IMR-90 (cell line): ENCODE results near the gene OR1F1.

Experiments used
- BHLHE40 ChIP-seq: fragments of 150-350 bp; IDR thresholded peaks from 2 replicates; pipeline ENCODE4 v1.6.1; 2016; ENCODE audit warnings: mild to moderate bottlenecking, low read depth, low read length
- CEBPB ChIP-seq: IDR thresholded peaks from 2 replicates; pipeline ENCODE4 v1.6.1; 2012; ENCODE audit warnings: low read depth, low read length, improper control_type of control experiment
- CHD1 ChIP-seq: IDR thresholded peaks from 2 replicates; pipeline ENCODE4 v1.6.1; 2012; ENCODE audit warnings: low read depth, low read length, improper control_type of control experiment
- FOS ChIP-seq: fragments of 150-350 bp; IDR thresholded peaks from 2 replicates; pipeline ENCODE4 v1.6.1; 2016; ENCODE audit warnings: low read depth, low read length
- MAZ ChIP-seq: IDR thresholded peaks from 2 replicates; pipeline ENCODE4 v1.6.1; 2012; ENCODE audit warnings: low read depth, mild to moderate bottlenecking, low read length, improper control_type of control experiment, moderate library complexity, borderline replicate concordance
- POLR2A ChIP-seq: IDR thresholded peaks from 2 replicates; pipeline ENCODE4 v1.6.1; 2012; ENCODE audit warnings: mild to moderate bottlenecking, low read depth, low read length
- RAD21 ChIP-seq: IDR thresholded peaks from 2 replicates; pipeline ENCODE4 v1.6.1; 2012; ENCODE audit warnings: low read length, improper control_type of control experiment
- RCOR1 ChIP-seq: IDR thresholded peaks from 2 replicates; pipeline ENCODE4 v1.6.1; 2012; ENCODE audit warnings: mild to moderate bottlenecking, low read length, improper control_type of control experiment; ENCODE audit not compliant: insufficient replicate concordance
- SMC3 ChIP-seq: fragments of 150-350 bp; IDR thresholded peaks from 2 replicates; pipeline ENCODE4 v1.6.1; 2016; ENCODE audit warnings: low read depth, mild to moderate bottlenecking, antibody characterized with exemption, low read length, moderate library complexity
- TF ChIP-seq, protein P1 (sequence below): conservative IDR thresholded peaks from 2 replicates; pipeline ENCODE4 v1.5.1; 2012; ENCODE audit warnings: mild to moderate bottlenecking, low read depth, low read length, improper control_type of control experiment
- TF ChIP-seq, protein P2 (sequence below): fragments of 150-350 bp; IDR thresholded peaks from 2 replicates; pipeline ENCODE4 v1.6.1; 2017; ENCODE audit warnings: mild to moderate bottlenecking, antibody characterized with exemption, low read length, low read depth

GRCh38 chr16:3157229-3158025 lies 30.6 kb upstream of the OR1F1 start:
- TF ChIP-seq, protein P1, sequence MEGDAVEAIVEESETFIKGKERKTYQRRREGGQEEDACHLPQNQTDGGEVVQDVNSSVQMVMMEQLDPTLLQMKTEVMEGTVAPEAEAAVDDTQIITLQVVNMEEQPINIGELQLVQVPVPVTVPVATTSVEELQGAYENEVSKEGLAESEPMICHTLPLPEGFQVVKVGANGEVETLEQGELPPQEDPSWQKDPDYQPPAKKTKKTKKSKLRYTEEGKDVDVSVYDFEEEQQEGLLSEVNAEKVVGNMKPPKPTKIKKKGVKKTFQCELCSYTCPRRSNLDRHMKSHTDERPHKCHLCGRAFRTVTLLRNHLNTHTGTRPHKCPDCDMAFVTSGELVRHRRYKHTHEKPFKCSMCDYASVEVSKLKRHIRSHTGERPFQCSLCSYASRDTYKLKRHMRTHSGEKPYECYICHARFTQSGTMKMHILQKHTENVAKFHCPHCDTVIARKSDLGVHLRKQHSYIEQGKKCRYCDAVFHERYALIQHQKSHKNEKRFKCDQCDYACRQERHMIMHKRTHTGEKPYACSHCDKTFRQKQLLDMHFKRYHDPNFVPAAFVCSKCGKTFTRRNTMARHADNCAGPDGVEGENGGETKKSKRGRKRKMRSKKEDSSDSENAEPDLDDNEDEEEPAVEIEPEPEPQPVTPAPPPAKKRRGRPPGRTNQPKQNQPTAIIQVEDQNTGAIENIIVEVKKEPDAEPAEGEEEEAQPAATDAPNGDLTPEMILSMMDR, result no peak
- TF ChIP-seq RCOR1 (no peak), POLR2A (no peak), CEBPB (no peak), MAZ (no peak), FOS (peak; percentile 91), BHLHE40 (no peak; the same call in 1 of the 2 replicates), RAD21 (no peak), SMC3 (no peak), CHD1 (peak; percentile 63; the same call in 1 of the 2 replicates)
- TF ChIP-seq, protein P2, sequence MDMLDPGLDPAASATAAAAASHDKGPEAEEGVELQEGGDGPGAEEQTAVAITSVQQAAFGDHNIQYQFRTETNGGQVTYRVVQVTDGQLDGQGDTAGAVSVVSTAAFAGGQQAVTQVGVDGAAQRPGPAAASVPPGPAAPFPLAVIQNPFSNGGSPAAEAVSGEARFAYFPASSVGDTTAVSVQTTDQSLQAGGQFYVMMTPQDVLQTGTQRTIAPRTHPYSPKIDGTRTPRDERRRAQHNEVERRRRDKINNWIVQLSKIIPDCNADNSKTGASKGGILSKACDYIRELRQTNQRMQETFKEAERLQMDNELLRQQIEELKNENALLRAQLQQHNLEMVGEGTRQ, result no peak
